ENCODE measurements around the gene CCDC184.
"Not testable (repeated sequence)": the region's sequence is repeated elsewhere in the genome, so short reads cannot be mapped to it uniquely, and the experiment has no call there.

The CCDC184 gene

DNA sequence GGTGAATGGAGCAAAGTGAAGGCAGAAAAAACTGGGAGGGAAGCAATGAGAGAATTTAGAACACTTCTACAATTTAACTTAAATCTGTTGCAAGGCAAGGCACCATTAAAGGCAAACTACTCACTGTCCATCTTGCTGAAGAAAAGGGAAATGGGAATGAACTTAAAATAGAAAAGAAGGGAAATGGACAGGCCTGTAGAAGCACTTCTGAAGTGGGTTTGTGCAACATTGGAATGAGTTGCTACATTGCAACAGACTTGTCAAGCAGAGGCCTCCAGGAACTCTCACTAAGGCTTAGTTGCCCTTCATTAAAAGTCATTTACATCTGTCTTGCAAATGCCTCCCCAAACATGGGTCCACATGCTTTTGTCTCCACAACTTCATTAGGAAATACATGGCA, 33.3 kb downstream of the CCDC184 start:
- DNase-seq = no peak

- no peak for DNase-seq
These were observed 36.2 kb downstream of the CCDC184 start for GRCh38 chr12:48219631-48220030.

DNA sequence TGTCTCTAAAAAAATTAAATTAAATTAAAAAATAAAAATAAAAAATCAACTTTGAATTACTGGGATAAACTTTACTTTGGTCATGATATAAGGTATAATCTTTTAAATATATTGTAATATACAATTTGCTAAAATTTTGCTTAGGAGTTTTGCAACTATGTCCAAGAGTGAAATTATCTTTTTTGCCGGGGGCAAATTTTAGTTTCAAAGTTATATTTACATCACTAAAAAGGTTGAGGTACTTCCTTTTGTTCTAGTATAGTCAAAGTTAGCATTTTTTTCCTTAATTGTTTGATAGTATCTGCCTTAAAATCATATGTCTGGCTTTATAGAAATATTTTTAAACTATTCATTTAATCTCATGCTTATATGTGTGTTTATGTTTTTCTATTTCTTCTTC, 37.3 kb downstream of the CCDC184 start:
- DNase-seq = no peak

DNA sequence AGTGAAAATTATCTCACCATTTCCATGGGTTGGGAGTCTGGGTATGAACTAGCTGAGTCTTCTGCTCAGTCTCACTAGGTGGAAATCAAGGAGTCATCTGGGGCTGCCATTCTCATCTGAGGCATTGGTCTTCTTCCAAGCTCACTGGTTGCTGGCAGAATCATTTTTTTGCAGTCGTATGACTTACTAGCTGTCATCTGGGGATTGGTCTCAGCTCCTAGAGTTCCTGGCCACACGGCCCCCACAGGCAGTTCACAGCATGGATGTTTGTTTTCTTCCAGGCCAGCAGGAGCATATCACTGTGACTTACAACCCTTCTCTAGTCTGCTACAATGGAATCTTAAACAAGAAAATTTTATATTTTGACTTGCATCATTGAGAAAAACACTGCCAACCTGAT, 38.2 kb downstream of the CCDC184 start:
- DNase-seq = no peak

- DNase-seq = not testable (repeated sequence)
These were observed 41.1 kb downstream of the CCDC184 start for GRCh38 chr12:48224533-48224932.

GRCh38 chr12:48231169-48231958, 47.9 kb downstream of the CCDC184 start:
- DNase-seq = not testable (repeated sequence)
